ENCODE measurements around the gene ARHGAP1.

- TF ChIP-seq CTCF (conservative IDR thresholded peaks at IDR 0.05; ENCODE audit: low read depth, low read length) (no peak), EZH2 (IDR thresholded peaks at IDR 0.05; ENCODE audit: low read length, unreplicated experiment) (no peak), EZH2phosphoT487 (IDR thresholded peaks at IDR 0.05; ENCODE audit: borderline replicate concordance, low read length) (no peak)
Measured at GRCh38 chr11:46690702-46691101, 9.7 kb downstream of the ARHGAP1 start.

Data from PC-3 (cell line).